ENCODE measurements around the gene CREB3. TPM values are rescaled to one million over a fixed set of nuclear protein-coding genes. Genes with fewer than 3 reads are reported as not detected.

CREB3 gene
- total and polyA plus RNA-seq, 12 donors = 47.0 to 142 (median 59.0) TPM

DNA sequence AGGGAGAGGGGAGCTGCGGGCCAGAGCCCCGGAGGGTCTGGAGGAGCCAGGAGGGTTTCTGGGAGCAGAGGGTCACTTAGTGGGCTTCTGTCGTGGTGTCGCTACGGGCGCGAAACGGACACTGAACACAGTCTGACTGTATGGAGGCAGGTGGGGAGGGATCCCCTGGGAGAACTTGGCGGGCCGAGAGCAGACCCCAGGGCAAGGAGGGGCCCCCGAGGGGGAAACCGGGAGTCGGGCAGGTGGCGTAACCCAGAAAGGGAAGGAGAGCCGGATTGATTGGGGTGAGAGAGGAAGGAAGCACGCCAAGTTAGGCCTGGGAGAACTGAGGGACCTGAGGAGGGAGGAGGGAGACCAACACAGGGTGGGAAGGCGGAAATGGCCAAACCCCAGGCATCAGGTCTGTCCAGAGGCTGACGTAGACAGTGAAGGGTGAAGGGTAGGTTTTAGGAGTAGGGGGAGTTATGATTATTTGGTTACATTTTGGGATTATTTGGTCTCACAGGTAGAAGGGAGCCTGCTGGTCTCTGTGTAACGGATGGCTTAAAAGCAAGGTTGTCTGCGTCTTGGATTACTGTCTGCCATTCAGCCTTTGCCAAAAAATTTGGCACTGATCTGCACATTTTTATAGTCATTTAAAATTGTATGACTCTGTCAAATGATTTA, 24.9 kb downstream of the CREB3 start:
- WGBS, 4 donors = 1 to 3% (median 2%) methylated on average over 15 to 20 of the region's 20 CpGs
- DNase-seq = peak; percentile 45 to 79 (median 50)

GRCh38 chr9:35757892-35758275, 25.4 kb downstream of the CREB3 start:
- peak overlapping the region in 3 of 5 donors; percentile 17 to 86 (median 74) for H3K27ac ChIP-seq
- H3K9me3 ChIP-seq (replicated peaks in 1 of 3) = no peaks in the 10 kb centered on the region
- peak overlapping the region in 1 of 4 donors; percentile 67 for H3K4me3 ChIP-seq
- H3K36me3 ChIP-seq (replicated peaks in 1 of 2) = peaks cover 0 to 16% of the 10 kb centered on the region in 2 donors
- intact Hi-C loops (cut with DNase I) = no loop called here
- no peak for DNase-seq
- peaks cover 12 to 28% of the 10 kb centered on the region in 2 donors for H3K4me1 ChIP-seq (replicated peaks in 1 of 2)
- TF ChIP-seq, protein P1, sequence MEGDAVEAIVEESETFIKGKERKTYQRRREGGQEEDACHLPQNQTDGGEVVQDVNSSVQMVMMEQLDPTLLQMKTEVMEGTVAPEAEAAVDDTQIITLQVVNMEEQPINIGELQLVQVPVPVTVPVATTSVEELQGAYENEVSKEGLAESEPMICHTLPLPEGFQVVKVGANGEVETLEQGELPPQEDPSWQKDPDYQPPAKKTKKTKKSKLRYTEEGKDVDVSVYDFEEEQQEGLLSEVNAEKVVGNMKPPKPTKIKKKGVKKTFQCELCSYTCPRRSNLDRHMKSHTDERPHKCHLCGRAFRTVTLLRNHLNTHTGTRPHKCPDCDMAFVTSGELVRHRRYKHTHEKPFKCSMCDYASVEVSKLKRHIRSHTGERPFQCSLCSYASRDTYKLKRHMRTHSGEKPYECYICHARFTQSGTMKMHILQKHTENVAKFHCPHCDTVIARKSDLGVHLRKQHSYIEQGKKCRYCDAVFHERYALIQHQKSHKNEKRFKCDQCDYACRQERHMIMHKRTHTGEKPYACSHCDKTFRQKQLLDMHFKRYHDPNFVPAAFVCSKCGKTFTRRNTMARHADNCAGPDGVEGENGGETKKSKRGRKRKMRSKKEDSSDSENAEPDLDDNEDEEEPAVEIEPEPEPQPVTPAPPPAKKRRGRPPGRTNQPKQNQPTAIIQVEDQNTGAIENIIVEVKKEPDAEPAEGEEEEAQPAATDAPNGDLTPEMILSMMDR (IDR thresholded peaks at IDR 0.05) = no peak
- TF ChIP-seq POLR2A (IDR thresholded peaks at IDR 0.05) = no peak
- H3K27me3 ChIP-seq = no peaks in the 10 kb centered on the region

More for the DNA sequence above, 24.9 kb downstream of the CREB3 start:
- TF ChIP-seq POLR2A (IDR thresholded peaks at IDR 0.05) = no peak
- TF ChIP-seq, protein P1 (IDR thresholded peaks at IDR 0.05) = no peak
- peak overlapping the region in 4 of 5 donors; percentile 74 to 91 (median 84) for H3K27ac ChIP-seq
- H3K4me1 ChIP-seq (replicated peaks in 1 of 2) = peaks cover 12 to 28% of the 10 kb centered on the region in 2 donors
- H3K27me3 ChIP-seq = no peaks in the 10 kb centered on the region
- H3K9me3 ChIP-seq (replicated peaks in 1 of 3) = no peaks in the 10 kb centered on the region
- peaks cover 0 to 21% of the 10 kb centered on the region in 2 donors for H3K36me3 ChIP-seq (replicated peaks in 1 of 2)
- intact Hi-C loops (cut with DNase I) = no loop called here
- peak overlapping the region in 3 of 4 donors; percentile 12 to 67 (median 58) for H3K4me3 ChIP-seq

DNA sequence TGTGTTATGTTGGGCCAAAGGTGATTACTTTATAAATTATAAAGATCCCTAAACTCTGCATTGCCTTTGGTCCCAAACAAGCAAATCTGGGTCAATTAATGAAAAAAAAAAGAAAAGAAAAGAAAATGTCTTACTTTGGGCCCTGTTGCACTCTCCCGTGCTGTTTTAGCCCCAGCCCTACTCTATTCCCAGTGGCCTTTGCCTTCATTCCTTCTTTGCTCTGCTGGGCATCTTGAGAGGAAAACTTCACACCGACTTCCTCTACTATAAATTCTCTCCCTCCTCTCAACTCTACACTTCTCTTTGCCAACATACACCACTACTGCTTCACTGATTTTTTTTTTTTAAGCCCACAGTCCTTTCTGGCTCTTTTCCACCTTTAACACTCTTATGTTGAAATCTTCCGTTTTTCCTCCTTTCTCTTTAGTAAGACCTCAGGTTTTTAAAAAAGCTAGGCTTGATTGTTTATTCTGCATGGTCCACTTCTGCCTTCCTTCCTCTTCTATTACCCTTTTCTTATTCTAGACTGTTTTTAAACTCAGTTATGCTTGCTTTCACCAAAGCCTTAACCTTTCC, 26.1 kb downstream of the CREB3 start:
- peak overlapping the region in 2 of 5 donors; percentile 43 to 86 for H3K27ac ChIP-seq
- no peaks in the 10 kb centered on the region for H3K27me3 ChIP-seq
- peaks cover 12 to 28% of the 10 kb centered on the region in 2 donors for H3K4me1 ChIP-seq (replicated peaks in 1 of 2)
- H3K4me3 ChIP-seq = no peak overlapping the region
- peaks cover 0 to 9% of the 10 kb centered on the region in 2 donors for H3K36me3 ChIP-seq (replicated peaks in 1 of 2)
- no peak for TF ChIP-seq POLR2A (IDR thresholded peaks at IDR 0.05)
- TF ChIP-seq, protein P1 (IDR thresholded peaks at IDR 0.05) = no peak
- no peaks in the 10 kb centered on the region for H3K9me3 ChIP-seq (replicated peaks in 1 of 3)
- intact Hi-C loops (cut with DNase I) = no loop called here
- 41 to 48% (median 43%) methylated on average over 3 of the region's 3 CpGs for WGBS, 4 donors
- no peak for DNase-seq

GRCh38 chr9:35759795-35760194, 27.3 kb downstream of the CREB3 start:
- no peak for DNase-seq
- Histone ChIP-seq H3K4me3 (no peak overlapping the region), H3K27me3 (no peaks in the 10 kb centered on the region), H3K36me3 (replicated peaks in 1 of 2) (no peaks in the 10 kb centered on the region), H3K27ac (no peak overlapping the region), H3K4me1 (replicated peaks in 1 of 2) (peaks cover 12 to 28% of the 10 kb centered on the region in 2 donors), H3K9me3 (replicated peaks in 1 of 3) (no peaks in the 10 kb centered on the region)
- intact Hi-C loops (cut with DNase I) = no loop called here
- no peak for TF ChIP-seq POLR2A (IDR thresholded peaks at IDR 0.05)
- TF ChIP-seq, protein P1 (IDR thresholded peaks at IDR 0.05) = no peak
- WGBS, 4 donors = 93 to 99% (median 96%) methylated on average over 4 of the region's 4 CpGs

All from adrenal gland (tissue), 12 donors.